Measurements from ENCODE around the gene SOX1. TPM values are rescaled to one million over a fixed set of nuclear protein-coding genes. Genes with fewer than 3 reads are reported as not detected.

Gene SOX1
- total RNA-seq, 1 donor from 2014 or later = 3.3 TPM

DNA sequence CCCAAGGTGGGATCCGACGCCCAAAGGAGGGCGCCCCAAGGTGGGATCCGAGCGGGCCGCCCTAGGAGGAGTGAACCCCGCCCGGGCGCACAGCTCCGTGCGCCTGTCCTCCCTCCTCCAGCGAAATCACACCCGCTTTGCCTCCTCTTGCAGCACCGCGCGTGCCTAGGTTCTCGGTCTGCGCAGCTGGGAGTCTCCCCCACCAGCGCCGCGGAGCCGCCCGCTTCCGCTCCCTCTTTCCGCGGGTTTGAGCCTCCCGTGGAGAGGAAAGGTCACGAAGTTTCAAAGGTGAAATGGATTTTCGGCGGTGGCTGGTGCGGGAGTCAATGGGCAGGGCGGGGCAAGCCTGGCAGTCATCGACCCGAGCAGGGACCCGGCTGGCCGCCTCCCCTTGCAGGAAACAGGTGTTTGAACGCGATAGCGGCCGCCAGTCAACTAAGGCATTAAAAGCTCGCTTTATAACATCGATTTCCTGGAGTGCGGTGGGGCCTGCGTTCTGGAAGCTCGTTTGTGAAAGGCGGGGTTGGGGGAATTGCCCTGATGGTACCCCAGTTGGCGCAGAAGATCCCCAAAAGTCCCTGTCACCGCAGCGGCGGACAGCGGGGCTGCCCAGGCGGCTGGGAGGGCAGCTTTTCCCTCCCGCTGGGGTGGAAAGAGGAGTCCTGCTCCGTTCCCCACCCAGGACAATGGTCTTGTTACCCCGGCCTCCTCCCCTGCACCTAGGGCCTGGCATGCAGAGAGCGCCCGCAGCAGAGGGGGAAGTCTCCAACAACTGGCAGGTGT, 9.0 kb upstream of the SOX1 start:
- no peak overlapping the region for H3K27ac ChIP-seq
- H3K79me2 ChIP-seq (ENCODE audit: low read depth) = no peaks in the 10 kb centered on the region
- no peaks in the 10 kb centered on the region for H3K9me3 ChIP-seq (ENCODE audit: low read depth)
- peaks cover 60% of the 10 kb centered on the region for H3F3A ChIP-seq (ENCODE audit: low read depth)
- peak; percentile 74 for DNase-seq (ENCODE audit: low spot score)
- Mint-ChIP-seq H3K27ac (no peak overlapping the region), H3K27me3 (ENCODE audit: insufficient read depth, low read depth) (peaks cover 80% of the 10 kb centered on the region), H3K4me1 (peaks cover 60% of the 10 kb centered on the region), H3K36me3 (no peaks in the 10 kb centered on the region), H3K4me3 (peak overlapping the region; percentile 84), H3K9me3 (no peaks in the 10 kb centered on the region)
- peaks cover 100% of the 10 kb centered on the region for H3K27me3 ChIP-seq
- no peaks in the 10 kb centered on the region for H3K36me3 ChIP-seq
- TF ChIP-seq EZH2phosphoT487 (IDR thresholded peaks at IDR 0.05) (peak; percentile 91), EZH2 (IDR thresholded peaks at IDR 0.05) (peak; percentile 87)
- TF ChIP-seq, protein P1, sequence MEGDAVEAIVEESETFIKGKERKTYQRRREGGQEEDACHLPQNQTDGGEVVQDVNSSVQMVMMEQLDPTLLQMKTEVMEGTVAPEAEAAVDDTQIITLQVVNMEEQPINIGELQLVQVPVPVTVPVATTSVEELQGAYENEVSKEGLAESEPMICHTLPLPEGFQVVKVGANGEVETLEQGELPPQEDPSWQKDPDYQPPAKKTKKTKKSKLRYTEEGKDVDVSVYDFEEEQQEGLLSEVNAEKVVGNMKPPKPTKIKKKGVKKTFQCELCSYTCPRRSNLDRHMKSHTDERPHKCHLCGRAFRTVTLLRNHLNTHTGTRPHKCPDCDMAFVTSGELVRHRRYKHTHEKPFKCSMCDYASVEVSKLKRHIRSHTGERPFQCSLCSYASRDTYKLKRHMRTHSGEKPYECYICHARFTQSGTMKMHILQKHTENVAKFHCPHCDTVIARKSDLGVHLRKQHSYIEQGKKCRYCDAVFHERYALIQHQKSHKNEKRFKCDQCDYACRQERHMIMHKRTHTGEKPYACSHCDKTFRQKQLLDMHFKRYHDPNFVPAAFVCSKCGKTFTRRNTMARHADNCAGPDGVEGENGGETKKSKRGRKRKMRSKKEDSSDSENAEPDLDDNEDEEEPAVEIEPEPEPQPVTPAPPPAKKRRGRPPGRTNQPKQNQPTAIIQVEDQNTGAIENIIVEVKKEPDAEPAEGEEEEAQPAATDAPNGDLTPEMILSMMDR (IDR thresholded peaks at IDR 0.05) = no peak
- H3K4me1 ChIP-seq = peaks cover 74% of the 10 kb centered on the region
- peak overlapping the region; percentile 45 for H3K4me3 ChIP-seq
- peak overlapping the region; percentile 90 for H3K4me2 ChIP-seq
- H2AFZ ChIP-seq (replicated peaks) = no peak overlapping the region
- H3K9ac ChIP-seq = no peak overlapping the region
- H4K20me1 ChIP-seq (ENCODE audit: low read depth) = peaks cover 85% of the 10 kb centered on the region

DNA sequence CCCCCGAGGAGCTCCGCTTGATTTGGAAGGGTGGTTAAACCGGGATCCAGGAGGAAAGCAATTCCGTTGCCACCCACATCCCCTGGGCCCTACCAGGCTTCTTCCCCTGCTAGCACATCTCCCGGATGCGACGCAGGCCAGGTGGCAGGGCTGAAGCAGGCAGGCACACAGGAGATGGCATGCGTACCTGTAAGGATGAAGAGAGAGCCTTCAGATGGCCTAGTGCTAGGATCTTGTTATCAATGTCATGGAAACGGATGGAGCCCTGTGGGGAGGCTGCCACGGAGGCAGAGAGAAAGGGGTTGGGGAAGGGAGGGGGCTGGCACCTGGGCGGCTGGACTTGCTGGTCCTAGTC, 8.5 kb upstream of the SOX1 start:
- Mint-ChIP-seq H3K36me3 (no peaks in the 10 kb centered on the region), H3K27ac (no peak overlapping the region), H3K4me3 (peak overlapping the region; percentile 64), H3K27me3 (ENCODE audit: insufficient read depth, low read depth) (peaks cover 78% of the 10 kb centered on the region), H3K4me1 (peaks cover 60% of the 10 kb centered on the region), H3K9me3 (no peaks in the 10 kb centered on the region)
- no peaks in the 10 kb centered on the region for H3K79me2 ChIP-seq (ENCODE audit: low read depth)
- H3K4me3 ChIP-seq = no peak overlapping the region
- H3K4me1 ChIP-seq = peaks cover 68% of the 10 kb centered on the region
- no peak overlapping the region for H3K9ac ChIP-seq
- peaks cover 55% of the 10 kb centered on the region for H3F3A ChIP-seq (ENCODE audit: low read depth)
- H2AFZ ChIP-seq (replicated peaks) = no peak overlapping the region
- H3K36me3 ChIP-seq = no peaks in the 10 kb centered on the region
- DNase-seq (ENCODE audit: low spot score) = no peak
- peak overlapping the region; percentile 90 for H3K4me2 ChIP-seq
- no peaks in the 10 kb centered on the region for H3K9me3 ChIP-seq (ENCODE audit: low read depth)
- peaks cover 100% of the 10 kb centered on the region for H3K27me3 ChIP-seq
- H4K20me1 ChIP-seq (ENCODE audit: low read depth) = peaks cover 80% of the 10 kb centered on the region
- no peak overlapping the region for H3K27ac ChIP-seq
- TF ChIP-seq EZH2 (IDR thresholded peaks at IDR 0.05) (no peak), EZH2phosphoT487 (IDR thresholded peaks at IDR 0.05) (no peak)
- TF ChIP-seq, protein P1 (IDR thresholded peaks at IDR 0.05) = no peak

DNA sequence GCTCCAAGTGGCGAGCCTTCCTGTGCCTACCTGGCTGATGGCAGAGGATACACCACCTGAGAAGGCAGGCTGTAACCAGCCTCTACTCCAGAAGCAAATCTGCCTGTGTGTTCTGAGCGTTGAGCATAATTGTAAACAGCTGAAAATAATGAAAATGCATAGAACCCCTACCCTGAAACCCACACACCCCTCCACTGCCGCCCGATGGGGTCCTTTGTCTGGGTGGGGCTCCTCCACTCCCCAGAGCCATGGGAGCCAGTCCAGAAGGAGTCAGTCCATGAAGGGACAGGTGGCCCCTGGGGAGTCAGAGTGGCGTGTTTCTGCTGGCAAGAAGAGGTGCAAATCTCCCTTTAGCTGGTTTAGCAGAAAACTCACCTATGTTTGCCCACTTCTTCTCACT, 8.0 kb upstream of the SOX1 start:
- Mint-ChIP-seq H3K4me1 (peaks cover 64% of the 10 kb centered on the region), H3K4me3 (peak overlapping the region; percentile 64), H3K27ac (no peak overlapping the region), H3K9me3 (no peaks in the 10 kb centered on the region), H3K36me3 (no peaks in the 10 kb centered on the region), H3K27me3 (ENCODE audit: insufficient read depth, low read depth) (peaks cover 83% of the 10 kb centered on the region)
- Histone ChIP-seq H3K27ac (no peak overlapping the region), H3K4me1 (peaks cover 64% of the 10 kb centered on the region), H3F3A (ENCODE audit: low read depth) (peaks cover 53% of the 10 kb centered on the region), H3K27me3 (peaks cover 100% of the 10 kb centered on the region), H2AFZ (replicated peaks) (no peak overlapping the region), H3K9ac (no peak overlapping the region), H3K36me3 (no peaks in the 10 kb centered on the region), H3K79me2 (ENCODE audit: low read depth) (no peaks in the 10 kb centered on the region), H3K4me3 (no peak overlapping the region), H4K20me1 (ENCODE audit: low read depth) (peaks cover 77% of the 10 kb centered on the region), H3K4me2 (no peak overlapping the region), H3K9me3 (ENCODE audit: low read depth) (no peaks in the 10 kb centered on the region)
- TF ChIP-seq, protein P1 (IDR thresholded peaks at IDR 0.05) = no peak
- TF ChIP-seq EZH2phosphoT487 (IDR thresholded peaks at IDR 0.05) = no peak
- TF ChIP-seq EZH2 (IDR thresholded peaks at IDR 0.05) = no peak
- DNase-seq (ENCODE audit: low spot score) = no peak
